Keratinocyte (primary cell): ENCODE data around the gene GEMIN8. TPM values are rescaled to one million over a fixed set of nuclear protein-coding genes. Genes with fewer than 3 reads are reported as not detected.

Experiments used
- DNase-seq: peaks from one replicate; pipeline ENCODE4 v3.0.0-alpha.2; 2011; ENCODE audit warnings: low read depth, missing footprints, low spot score
- FAIRE-seq: peaks from 2 replicates; lab custom pipeline; 2011; peaks lifted over from hg19 to GRCh38; lab: Jason Lieb, UNC
- H2AFZ ChIP-seq: 2 replicates; pipeline ENCODE4 v1.6.0; 2012; ENCODE audit warnings: low read length, control low read depth, inconsistent platforms; ENCODE audit not compliant: control insufficient read depth
- H3K27ac ChIP-seq: 2 replicates; pipeline ENCODE4 v1.5.1; 2011; ENCODE audit warnings: low read length; ENCODE audit not compliant: control insufficient read depth, insufficient read depth
- H3K27me3 ChIP-seq: 3 replicates; pipeline ENCODE4 v1.6.0; 2011; ENCODE audit warnings: low read length; ENCODE audit not compliant: control insufficient read depth, insufficient read depth; ENCODE audit errors: extremely low read depth
- H3K36me3 ChIP-seq, 2 experiments: 2 replicates in 1 of 2; 3 replicates in 1 of 2; pipeline ENCODE4 v1.5.1; 2011; ENCODE audit warnings: low read length in 2 of 2, mild to moderate bottlenecking in 1 of 2; ENCODE audit not compliant: control insufficient read depth in 2 of 2, insufficient read depth in 2 of 2; ENCODE audit errors: extremely low read depth in 1 of 2
- H3K4me1 ChIP-seq: 3 replicates; pipeline ENCODE4 v1.5.1; 2011; ENCODE audit warnings: low read length; ENCODE audit not compliant: control insufficient read depth, insufficient read depth; ENCODE audit errors: extremely low read depth
- H3K4me2 ChIP-seq: 3 replicates; pipeline ENCODE4 v1.6.0; 2011; ENCODE audit warnings: low read depth, low read length; ENCODE audit not compliant: control insufficient read depth, insufficient read depth; ENCODE audit errors: extremely low read depth
- H3K4me3 ChIP-seq, 3 experiments: fragments of 200-600 bp in 1 of 3; sonication (generic) in 1 of 3; 2 replicates in 2 of 3; 3 replicates in 1 of 3; pipeline ENCODE4 v1.5.1; 2011 to 2016; ENCODE audit warnings: low read length in 3 of 3, mild to moderate bottlenecking in 3 of 3, control low read depth in 2 of 3, inconsistent platforms in 1 of 3, low read depth in 1 of 3, mixed read lengths in 1 of 3, mixed run types in 1 of 3, moderate library complexity in 1 of 3; ENCODE audit not compliant: control insufficient read depth in 2 of 3, insufficient read depth in 2 of 3; ENCODE audit errors: extremely low read depth in 1 of 3
- H3K79me2 ChIP-seq: 2 replicates; pipeline ENCODE4 v1.6.0; 2012; ENCODE audit warnings: low read length; ENCODE audit not compliant: control insufficient read depth, insufficient read depth
- H3K9ac ChIP-seq: 3 replicates; pipeline ENCODE4 v1.6.0; 2011; ENCODE audit warnings: low read length; ENCODE audit not compliant: control insufficient read depth, insufficient read depth; ENCODE audit errors: extremely low read depth
- H3K9me1 ChIP-seq: 3 replicates; pipeline ENCODE4 v1.6.0; 2011; ENCODE audit warnings: low read length; ENCODE audit not compliant: control insufficient read depth, insufficient read depth; ENCODE audit errors: extremely low read depth
- H3K9me3 ChIP-seq: 2 replicates; pipeline ENCODE4 v1.5.1; 2012; ENCODE audit warnings: low read depth, low read length; ENCODE audit not compliant: control insufficient read depth
- H4K20me1 ChIP-seq: 3 replicates; pipeline ENCODE4 v1.6.0; 2011; ENCODE audit warnings: low read length; ENCODE audit not compliant: control insufficient read depth, insufficient read depth; ENCODE audit errors: extremely low read depth
- CTCF ChIP-seq, 3 experiments: IDR thresholded peaks in 1 of 3; conservative IDR thresholded peaks in 1 of 3; optimal IDR thresholded peaks in 1 of 3; 2 replicates in 2 of 3; 3 replicates in 1 of 3; pipeline versions ENCODE3 to v1.5.1; 2011; ENCODE audit warnings: low read length in 3 of 3, mild to moderate bottlenecking in 3 of 3, moderate library complexity in 2 of 3, control low read depth in 1 of 3, inconsistent platforms in 1 of 3; ENCODE audit not compliant: insufficient read depth in 2 of 3; ENCODE audit errors: extremely low read depth in 1 of 3
- EZH2 ChIP-seq: IDR thresholded peaks from one replicate; pipeline ENCODE4 v1.6.1; 2012; ENCODE audit warnings: inconsistent platforms, mild to moderate bottlenecking, low read length, moderate library complexity
- dilution Hi-C: fragments of 300-500 bp; cut with MboI; formaldehyde crosslinking; loops from one replicate; pipeline ENCODE4 v1.7.0; 2020; ENCODE audit warnings: low sequenced_read_pairs; ENCODE audit not compliant: extremely low pct_ligation_motif_present
- polyA plus RNA-seq, 5 experiments: library from polyadenylated mRNA; depleted of rRNA in 3 of 5; stranded (reverse) in 3 of 5; stranded (forward) in 1 of 5; unstranded in 1 of 5; fragments of >200 nt; gene quantifications; 1 replicate in 1 of 5; 2 replicates in 3 of 5; 3 replicates in 1 of 5; pipeline versions ENCODE4 v1.2.1 to v1.2.3, GENCODE V29; 2011 to 2012; ENCODE audit warnings: missing spikeins in 2 of 5, low read depth in 1 of 5, low replicate concordance in 1 of 5

Gene GEMIN8
- polyA plus RNA-seq, 1 donor (not counting 4 experiments of a cell fraction or from before 2014, with no cell fraction given) = 38.8 TPM

- Histone ChIP-seq H3K4me1 (peaks cover 5% of the 10 kb centered on the region), H3K36me3 (no peaks in the 10 kb centered on the region), H3K9me3 (no peaks in the 10 kb centered on the region), H3K9ac (no peak overlapping the region), H3K4me2 (no peak overlapping the region), H4K20me1 (no peaks in the 10 kb centered on the region), H2AFZ (no peak overlapping the region), H3K27ac (no peak overlapping the region), H3K4me3 (no peak overlapping the region), H3K9me1 (no peaks in the 10 kb centered on the region), H3K27me3 (peaks cover 4% of the 10 kb centered on the region), H3K79me2 (no peaks in the 10 kb centered on the region)
- peak; percentile 61 for FAIRE-seq
- no peak for DNase-seq
- dilution Hi-C loops = no loop called here
- TF ChIP-seq EZH2 = no peak
- TF ChIP-seq CTCF (optimal IDR thresholded peaks at IDR 0.05 in 1 of 3, IDR thresholded peaks at IDR 0.05 in 1 of 3, conservative IDR thresholded peaks at IDR 0.05 in 1 of 3; ENCODE audit: extremely low read depth in 1 of 3, insufficient read depth in 2 of 3, low read length in 3 of 3) = no peak
These were observed 13.5 kb upstream of the GEMIN8 start for GRCh38 chrX:14043209-14043608.

GRCh38 chrX:14039344-14039743 is 9.7 kb upstream of the GEMIN8 start:
- H3K27me3 ChIP-seq = peaks cover 4% of the 10 kb centered on the region
- no peak overlapping the region for H2AFZ ChIP-seq
- no peak for DNase-seq
- H3K79me2 ChIP-seq = no peaks in the 10 kb centered on the region
- TF ChIP-seq CTCF (optimal IDR thresholded peaks at IDR 0.05 in 1 of 3, IDR thresholded peaks at IDR 0.05 in 1 of 3, conservative IDR thresholded peaks at IDR 0.05 in 1 of 3; ENCODE audit: extremely low read depth in 1 of 3, insufficient read depth in 2 of 3, low read length in 3 of 3) (peak in 2 of 3 experiments; percentile 30 to 59), EZH2 (no peak)
- H3K27ac ChIP-seq = no peak overlapping the region
- H3K4me2 ChIP-seq = no peak overlapping the region
- FAIRE-seq = peak; percentile 51
- no peak overlapping the region for H3K9ac ChIP-seq
- H3K36me3 ChIP-seq = no peaks in the 10 kb centered on the region
- no peak overlapping the region for H3K4me3 ChIP-seq
- H3K9me3 ChIP-seq = no peaks in the 10 kb centered on the region
- H3K4me1 ChIP-seq = peaks cover 5% of the 10 kb centered on the region
- dilution Hi-C loops = no loop called here
- no peaks in the 10 kb centered on the region for H3K9me1 ChIP-seq
- H4K20me1 ChIP-seq = no peaks in the 10 kb centered on the region
